Nephron progenitor cell (in vitro differentiated cells): ENCODE data around the gene SPG21.

Experiments used
- DNase-seq: peaks from one replicate; pipeline ENCODE4 v3.0.0; 2021
- H3K27ac Mint-ChIP-seq: 2 replicates; pipeline ENCODE4 v1.8.0; 2021; ENCODE audit warnings: mild to moderate bottlenecking, moderate library complexity, mixed read lengths
- H3K27me3 Mint-ChIP-seq: 2 replicates; pipeline ENCODE4 v1.8.0; 2021; ENCODE audit warnings: mild to moderate bottlenecking, low read depth, mixed read lengths; ENCODE audit not compliant: poor library complexity
- H3K36me3 Mint-ChIP-seq: 2 replicates; pipeline ENCODE4 v1.8.0; 2021; ENCODE audit warnings: low read depth, mixed read lengths
- H3K4me1 Mint-ChIP-seq: 2 replicates; pipeline ENCODE4 v1.8.0; 2021; ENCODE audit warnings: mixed read lengths
- H3K4me3 Mint-ChIP-seq: 2 replicates; pipeline ENCODE4 v1.8.0; 2021; ENCODE audit warnings: mild to moderate bottlenecking, moderate library complexity, mixed read lengths
- H3K9me3 Mint-ChIP-seq: 2 replicates; pipeline ENCODE4 v1.8.0; 2021; ENCODE audit warnings: mild to moderate bottlenecking, moderate library complexity, mixed read lengths
- CTCF ChIP-seq: fragments of 200-600 bp; sonication (generic); IDR thresholded peaks from 2 replicates; pipeline ENCODE4 v1.5.0; 2021; ENCODE audit warnings: antibody characterized with exemption

SPG21 gene

GRCh38 chr15:64926661-64927060, 63.1 kb downstream of the SPG21 start:
- Mint-ChIP-seq H3K9me3 (peaks cover 13% of the 10 kb centered on the region), H3K27me3 (peaks cover 10% of the 10 kb centered on the region), H3K36me3 (peaks cover 10% of the 10 kb centered on the region), H3K27ac (no peak overlapping the region), H3K4me3 (no peak overlapping the region), H3K4me1 (peaks cover 43% of the 10 kb centered on the region)
- DNase-seq = no peak
- TF ChIP-seq CTCF = no peak

- no peak for TF ChIP-seq CTCF
- Mint-ChIP-seq H3K4me1 (peaks cover 37% of the 10 kb centered on the region), H3K27ac (no peak overlapping the region), H3K27me3 (peaks cover 6% of the 10 kb centered on the region), H3K36me3 (peaks cover 10% of the 10 kb centered on the region), H3K4me3 (no peak overlapping the region), H3K9me3 (peaks cover 13% of the 10 kb centered on the region)
- no peak for DNase-seq
Observed at GRCh38 chr15:64925335-64926330, 64.1 kb downstream of the SPG21 start.

- Mint-ChIP-seq H3K36me3 (peaks cover 10% of the 10 kb centered on the region), H3K27ac (no peak overlapping the region), H3K27me3 (peaks cover 6% of the 10 kb centered on the region), H3K9me3 (peaks cover 13% of the 10 kb centered on the region), H3K4me3 (no peak overlapping the region), H3K4me1 (peaks cover 19% of the 10 kb centered on the region)
- TF ChIP-seq CTCF = no peak
- DNase-seq = no peak
Observed at GRCh38 chr15:64923546-64923945, 66.2 kb downstream of the SPG21 start.

- H3K4me3 Mint-ChIP-seq = no peak overlapping the region
- H3K4me1 Mint-ChIP-seq = peaks cover 12% of the 10 kb centered on the region
- DNase-seq = no peak
- H3K9me3 Mint-ChIP-seq = peaks cover 13% of the 10 kb centered on the region
- TF ChIP-seq CTCF = no peak
- H3K27me3 Mint-ChIP-seq = peaks cover 2% of the 10 kb centered on the region
- H3K27ac Mint-ChIP-seq = no peak overlapping the region
- peaks cover 10% of the 10 kb centered on the region for H3K36me3 Mint-ChIP-seq
Observed at GRCh38 chr15:64921711-64922110, 68.0 kb downstream of the SPG21 start.

GRCh38 chr15:64919721-64920120, 70.0 kb downstream of the SPG21 start:
- Mint-ChIP-seq H3K4me1 (peaks cover 21% of the 10 kb centered on the region), H3K27me3 (peaks cover 15% of the 10 kb centered on the region), H3K36me3 (peaks cover 4% of the 10 kb centered on the region), H3K27ac (no peak overlapping the region), H3K4me3 (no peak overlapping the region), H3K9me3 (peaks cover 9% of the 10 kb centered on the region)
- TF ChIP-seq CTCF = no peak
- no peak for DNase-seq
